HepG2 (cell line): Measurements from ENCODE around the gene SMAD7. TPM values are rescaled to one million over a fixed set of nuclear protein-coding genes. Genes with fewer than 3 reads are reported as not detected.

Source experiments
- GABPB1 ChIP-seq: IDR thresholded peaks from 2 replicates; pipeline ENCODE4 v1.6.1; 2016; ENCODE audit warnings: mild to moderate bottlenecking, missing genetic modification reagents, moderate library complexity, missing compliant biosample characterization
- HNRNPH1 ChIP-seq: fragments of 200-400 bp; formaldehyde crosslinking; optimal IDR thresholded peaks from 2 replicates; pipeline ENCODE3; 2017; ENCODE audit warnings: mild to moderate bottlenecking, low read depth, low read length
- MEIS2 ChIP-seq: sonication (generic); formaldehyde crosslinking; IDR thresholded peaks from 2 replicates; pipeline ENCODE4 v1.9.0; 2021; ENCODE audit warnings: mild to moderate bottlenecking, missing genetic modification reagents
- polyA plus RNA-seq, 8 experiments: library from polyadenylated mRNA; depleted of rRNA in 3 of 8; stranded (reverse) in 7 of 8; unstranded in 1 of 8; fragments of >200 nt; fragmentation: Illumina TruSeq in 4 of 8; extraction: Trizol in 4 of 8; gene quantifications; 2 replicates each; pipeline versions ENCODE4 v1.2.1 to v1.2.3, GENCODE V29; 2011 to 2016; ENCODE audit warnings: low read depth in 4 of 8, missing spikeins in 1 of 8, mixed read lengths in 1 of 8; ENCODE audit not compliant: insufficient read depth in 1 of 8
- total RNA-seq, 5 experiments: library from RNA; depleted of rRNA; stranded (reverse); fragments of >200 nt; fragmentation: Illumina TruSeq; extraction: Trizol; gene quantifications; 2 replicates each; pipeline ENCODE4 v1.2.3, GENCODE V29; 2016; ENCODE audit warnings: low read depth in 1 of 5
- TF ChIP-seq, protein P1 (sequence below): sonication (generic); formaldehyde crosslinking; IDR thresholded peaks from 2 replicates; pipeline ENCODE4 v1.8.0; 2022; ENCODE audit warnings: missing genetic modification reagents, mild to moderate bottlenecking, inconsistent platforms, borderline replicate concordance
- TF ChIP-seq, protein P2 (sequence below): IDR thresholded peaks from 2 replicates; pipeline ENCODE4 v1.6.1; 2016; ENCODE audit warnings: low read depth, missing genetic modification reagents, missing compliant biosample characterization

Gene SMAD7
- total and polyA plus RNA-seq, 2 of the 13 experiments (the other 11 are each of a cell fraction or from before 2014, with no cell fraction given) = 17.4 to 24.7 TPM

DNA sequence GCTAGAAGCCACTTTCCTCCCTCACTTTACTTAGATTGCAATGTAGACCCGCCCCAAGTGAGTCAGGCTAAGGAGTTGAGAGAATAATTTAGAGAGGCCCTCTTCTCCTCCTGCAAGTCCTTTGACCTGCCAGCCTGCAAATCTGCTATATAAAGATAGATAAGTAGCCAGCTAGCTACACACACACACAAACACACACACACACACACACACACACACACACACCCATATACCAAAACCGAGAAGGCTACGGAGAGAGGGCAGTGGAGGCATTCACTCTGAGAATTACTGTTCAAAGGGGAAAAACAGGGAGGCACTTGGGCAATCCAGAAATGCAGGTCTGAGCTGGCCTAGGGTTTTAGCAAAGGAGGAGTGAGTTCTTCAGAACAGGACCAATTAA is 23.0 kb upstream of the SMAD7 start (continued):
- TF ChIP-seq, protein P1, sequence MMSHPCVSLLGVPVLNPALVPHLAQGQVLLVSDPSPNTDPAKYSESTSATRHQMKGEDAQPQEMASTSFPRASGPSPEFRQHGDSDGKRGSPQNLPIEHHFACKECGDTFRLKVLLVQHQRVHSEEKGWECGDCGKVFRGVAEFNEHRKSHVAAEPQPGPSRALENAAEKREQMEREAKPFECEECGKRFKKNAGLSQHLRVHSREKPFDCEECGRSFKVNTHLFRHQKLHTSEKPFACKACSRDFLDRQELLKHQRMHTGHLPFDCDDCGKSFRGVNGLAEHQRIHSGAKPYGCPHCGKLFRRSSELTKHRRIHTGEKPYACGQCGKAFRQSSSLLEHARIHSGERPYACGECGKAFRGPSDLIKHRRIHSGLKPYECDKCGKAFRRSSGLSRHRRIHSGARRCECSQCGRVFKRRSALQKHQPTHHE = no peak
- TF ChIP-seq MEIS2 (CRISPR knock-in tag) (no peak), HNRNPH1 (no peak), GABPB1 (CRISPR knock-in tag) (no peak)
- TF ChIP-seq, protein P2, sequence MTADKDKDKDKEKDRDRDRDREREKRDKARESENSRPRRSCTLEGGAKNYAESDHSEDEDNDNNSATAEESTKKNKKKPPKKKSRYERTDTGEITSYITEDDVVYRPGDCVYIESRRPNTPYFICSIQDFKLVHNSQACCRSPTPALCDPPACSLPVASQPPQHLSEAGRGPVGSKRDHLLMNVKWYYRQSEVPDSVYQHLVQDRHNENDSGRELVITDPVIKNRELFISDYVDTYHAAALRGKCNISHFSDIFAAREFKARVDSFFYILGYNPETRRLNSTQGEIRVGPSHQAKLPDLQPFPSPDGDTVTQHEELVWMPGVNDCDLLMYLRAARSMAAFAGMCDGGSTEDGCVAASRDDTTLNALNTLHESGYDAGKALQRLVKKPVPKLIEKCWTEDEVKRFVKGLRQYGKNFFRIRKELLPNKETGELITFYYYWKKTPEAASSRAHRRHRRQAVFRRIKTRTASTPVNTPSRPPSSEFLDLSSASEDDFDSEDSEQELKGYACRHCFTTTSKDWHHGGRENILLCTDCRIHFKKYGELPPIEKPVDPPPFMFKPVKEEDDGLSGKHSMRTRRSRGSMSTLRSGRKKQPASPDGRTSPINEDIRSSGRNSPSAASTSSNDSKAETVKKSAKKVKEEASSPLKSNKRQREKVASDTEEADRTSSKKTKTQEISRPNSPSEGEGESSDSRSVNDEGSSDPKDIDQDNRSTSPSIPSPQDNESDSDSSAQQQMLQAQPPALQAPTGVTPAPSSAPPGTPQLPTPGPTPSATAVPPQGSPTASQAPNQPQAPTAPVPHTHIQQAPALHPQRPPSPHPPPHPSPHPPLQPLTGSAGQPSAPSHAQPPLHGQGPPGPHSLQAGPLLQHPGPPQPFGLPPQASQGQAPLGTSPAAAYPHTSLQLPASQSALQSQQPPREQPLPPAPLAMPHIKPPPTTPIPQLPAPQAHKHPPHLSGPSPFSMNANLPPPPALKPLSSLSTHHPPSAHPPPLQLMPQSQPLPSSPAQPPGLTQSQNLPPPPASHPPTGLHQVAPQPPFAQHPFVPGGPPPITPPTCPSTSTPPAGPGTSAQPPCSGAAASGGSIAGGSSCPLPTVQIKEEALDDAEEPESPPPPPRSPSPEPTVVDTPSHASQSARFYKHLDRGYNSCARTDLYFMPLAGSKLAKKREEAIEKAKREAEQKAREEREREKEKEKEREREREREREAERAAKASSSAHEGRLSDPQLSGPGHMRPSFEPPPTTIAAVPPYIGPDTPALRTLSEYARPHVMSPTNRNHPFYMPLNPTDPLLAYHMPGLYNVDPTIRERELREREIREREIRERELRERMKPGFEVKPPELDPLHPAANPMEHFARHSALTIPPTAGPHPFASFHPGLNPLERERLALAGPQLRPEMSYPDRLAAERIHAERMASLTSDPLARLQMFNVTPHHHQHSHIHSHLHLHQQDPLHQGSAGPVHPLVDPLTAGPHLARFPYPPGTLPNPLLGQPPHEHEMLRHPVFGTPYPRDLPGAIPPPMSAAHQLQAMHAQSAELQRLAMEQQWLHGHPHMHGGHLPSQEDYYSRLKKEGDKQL (CRISPR knock-in tag) = no peak
